ENCODE data around the gene TMED7. TPM values are rescaled to one million over a fixed set of nuclear protein-coding genes. Genes with fewer than 3 reads are reported as not detected.

TMED7 gene
- polyA plus RNA-seq, 3 donors = 18.2 to 70.1 (median 65.1) TPM

- DNase-seq = no peak
- intact Hi-C loops (cut with micrococcal nuclease) = no loop called here
- H3K4me3 Mint-ChIP-seq = no peak overlapping the region
- H3K27me3 ChIP-seq (ENCODE audit: control insufficient read depth in 2 of 2, insufficient read depth in 2 of 2, low read length in 2 of 2) = no peaks in the 10 kb centered on the region
- H3K4me1 ChIP-seq (ENCODE audit: control insufficient read depth in 1 of 2, insufficient read depth in 2 of 2, low read length in 2 of 2) = no peaks in the 10 kb centered on the region
- no peak overlapping the region for H3K9ac ChIP-seq (ENCODE audit: insufficient read depth, low read length, poor library complexity, severe bottlenecking)
- no CpG with 5 or more reads among the region's 6 CpGs for WGBS (ENCODE audit: insufficient coverage)
- H3K79me2 ChIP-seq (ENCODE audit: insufficient read depth, low read length) = peaks cover 6% of the 10 kb centered on the region
- peaks cover 0 to 2% (median 0%) of the 10 kb centered on the region in 3 donors for H3K27me3 Mint-ChIP-seq (ENCODE audit: low read depth in 3 of 3)
- no peak overlapping the region for H3K4me3 ChIP-seq (replicated peaks in 1 of 3; ENCODE audit: low read depth in 2 of 3, low read length in 3 of 3)
- TF ChIP-seq CTCF (IDR thresholded peaks at IDR 0.05) = no peak
- H2AFZ ChIP-seq (ENCODE audit: insufficient read depth, low read depth, low read length, poor library complexity, severe bottlenecking) = no peak overlapping the region
- H3K36me3 ChIP-seq (replicated peaks in 1 of 2; ENCODE audit: control insufficient read depth in 1 of 2, insufficient read depth in 2 of 2, low read length in 2 of 2) = peaks cover 8 to 30% of the 10 kb centered on the region in 2 donors
- no peak overlapping the region for H3K4me2 ChIP-seq (replicated peaks; ENCODE audit: extremely low read depth, low read length, poor library complexity, severe bottlenecking)
- peaks cover 31 to 35% of the 10 kb centered on the region in 2 donors for H3K36me3 Mint-ChIP-seq
- H3K27ac Mint-ChIP-seq = peak overlapping the region in 1 of 7 donors; percentile 27
- H3K9me3 Mint-ChIP-seq = peaks cover 0 to 7% (median 3%) of the 10 kb centered on the region in 7 donors
- H3K9me3 ChIP-seq (replicated peaks in 1 of 2; ENCODE audit: control insufficient read depth in 1 of 2, insufficient read depth in 1 of 2, low read length in 2 of 2) = no peaks in the 10 kb centered on the region
- peaks cover 8% of the 10 kb centered on the region for H3K4me1 Mint-ChIP-seq
- H4K20me1 ChIP-seq (ENCODE audit: insufficient read depth, low read length) = peaks cover 75% of the 10 kb centered on the region
- no peak overlapping the region for H3K27ac ChIP-seq (ENCODE audit: low read depth in 1 of 2, low read length in 2 of 2)
These were observed 48.1 kb downstream of the TMED7 start for GRCh38 chr5:115577741-115578140.

GRCh38 chr5:115577329-115577728, 48.5 kb downstream of the TMED7 start:
- H3K4me1 ChIP-seq (ENCODE audit: control insufficient read depth in 1 of 2, insufficient read depth in 2 of 2, low read length in 2 of 2) = no peaks in the 10 kb centered on the region
- peaks cover 8% of the 10 kb centered on the region for H3K4me1 Mint-ChIP-seq
- no peak overlapping the region for H3K4me3 Mint-ChIP-seq
- intact Hi-C loops (cut with micrococcal nuclease) = no loop called here
- TF ChIP-seq CTCF (IDR thresholded peaks at IDR 0.05) = no peak
- no peak overlapping the region for H3K4me2 ChIP-seq (replicated peaks; ENCODE audit: extremely low read depth, low read length, poor library complexity, severe bottlenecking)
- H3K36me3 ChIP-seq (replicated peaks in 1 of 2; ENCODE audit: control insufficient read depth in 1 of 2, insufficient read depth in 2 of 2, low read length in 2 of 2) = peaks cover 8 to 30% of the 10 kb centered on the region in 2 donors
- H3K27ac Mint-ChIP-seq = peak overlapping the region in 1 of 7 donors; percentile 62
- peaks cover 2% of the 10 kb centered on the region for H3K79me2 ChIP-seq (ENCODE audit: insufficient read depth, low read length)
- WGBS (ENCODE audit: insufficient coverage) = no CpG with 5 or more reads among the region's 2 CpGs
- H3K36me3 Mint-ChIP-seq = peaks cover 31 to 35% of the 10 kb centered on the region in 2 donors
- peak in 2 of 3 donors; percentile 13 to 20 for DNase-seq
- peaks cover 71% of the 10 kb centered on the region for H4K20me1 ChIP-seq (ENCODE audit: insufficient read depth, low read length)
- H3K27me3 Mint-ChIP-seq (ENCODE audit: low read depth in 3 of 3) = peaks cover 0 to 2% (median 0%) of the 10 kb centered on the region in 3 donors
- H3K9me3 ChIP-seq (replicated peaks in 1 of 2; ENCODE audit: control insufficient read depth in 1 of 2, insufficient read depth in 1 of 2, low read length in 2 of 2) = no peaks in the 10 kb centered on the region
- no peaks in the 10 kb centered on the region for H3K27me3 ChIP-seq (ENCODE audit: control insufficient read depth in 2 of 2, insufficient read depth in 2 of 2, low read length in 2 of 2)
- H3K9me3 Mint-ChIP-seq = peaks cover 0 to 7% (median 3%) of the 10 kb centered on the region in 7 donors
- H3K27ac ChIP-seq (ENCODE audit: low read depth in 1 of 2, low read length in 2 of 2) = no peak overlapping the region
- H3K9ac ChIP-seq (ENCODE audit: insufficient read depth, low read length, poor library complexity, severe bottlenecking) = no peak overlapping the region
- H3K4me3 ChIP-seq (replicated peaks in 1 of 3; ENCODE audit: low read depth in 2 of 3, low read length in 3 of 3) = no peak overlapping the region
- no peak overlapping the region for H2AFZ ChIP-seq (ENCODE audit: insufficient read depth, low read depth, low read length, poor library complexity, severe bottlenecking)

Measured in CD14-positive monocyte (primary cell).